Psoas muscle (tissue), 8 donors: Measurements from ENCODE around the gene OTUB1. TPM values are rescaled to one million over a fixed set of nuclear protein-coding genes. Genes with fewer than 3 reads are reported as not detected.

ENCODE experiments used
- ATAC-seq, 4 donors: fragments of 200-7000 bp; cut with Tn5 transposase; one replicate each; pipeline ENCODE4 v1.9.1; 2020; ENCODE audit warnings: moderate library complexity in 3 of 4, mild to moderate bottlenecking in 2 of 4
- DNase-seq, 2 donors: peaks; one replicate each; pipeline ENCODE4 v3.0.0-alpha.2; 2020
- H3K27ac ChIP-seq: fragments of 200-600 bp; one replicate; pipeline ENCODE4 v1.8.0; 2022
- H3K27me3 ChIP-seq, 3 donors: fragments of 200-600 bp in 1 of 3; one replicate each; pipeline versions ENCODE4 v1.6.1 to v1.8.0; 2013 to 2022; ENCODE audit warnings: low read length in 2 of 3, mild to moderate bottlenecking in 2 of 3, moderate library complexity in 1 of 3; ENCODE audit not compliant: insufficient read depth in 3 of 3
- H3K36me3 ChIP-seq, 2 donors: fragments of 200-600 bp in 1 of 2; one replicate each; pipeline versions ENCODE4 v1.6.1 to v1.8.0; 2013 to 2022; ENCODE audit warnings: low read depth in 1 of 2, mild to moderate bottlenecking in 1 of 2, moderate library complexity in 1 of 2; ENCODE audit not compliant: insufficient read depth in 1 of 2
- H3K4me1 ChIP-seq: fragments of 200-600 bp; one replicate; pipeline ENCODE4 v1.8.0; 2022
- H3K4me3 ChIP-seq: fragments of 200-600 bp; one replicate; pipeline ENCODE4 v1.8.0; 2022; ENCODE audit warnings: mild to moderate bottlenecking
- H3K9me3 ChIP-seq: fragments of 200-600 bp; one replicate; pipeline ENCODE4 v1.8.0; 2022
- WGBS, 3 donors: extraction: QIAGEN DNeasy Blood & Tissue Kit; methylation state at CpG; one replicate each; pipeline versions ENCODE4 v1.1.6 to v1.1.7; 2013; 5-methylcytosine and 5-hydroxymethylcytosine counted together
- intact Hi-C, 2 donors: fragments of 100-400 bp; cut with DNase I; formaldehyde crosslinking; loops; one replicate each; pipeline versions ENCODE4 v1.11.0 to v1.14.2; 2022
- polyA plus RNA-seq, 3 donors: library from polyadenylated mRNA; stranded (reverse); fragments of 200-250 nt; gene quantifications; one replicate each; pipeline ENCODE4 v1.2.3, GENCODE V29; 2013
- total RNA-seq, 4 donors: library from RNA; stranded (reverse); fragmentation: NEBNext Ultra II Directional in 2 of 4; extraction: Animal tissue kit (Norgen Biotek cat#: 25700) in 2 of 4; gene quantifications; one replicate each; pipeline versions ENCODE4 v1.2.1 to v1.2.4, GENCODE V29; 2021 to 2023
- TF ChIP-seq, protein P1 (sequence below): fragments of 200-600 bp; IDR thresholded peaks from one replicate; pipeline ENCODE4 v1.8.0; 2022; ENCODE audit warnings: antibody characterized with exemption
- donor health status: healthy with polysubstance abuse.
- donor health status: DM: no; HTN: no; CAD: no; lungs with moderate emphysema.
- donor health status: Bipolar disorder and iron deficiency.
- donor health status: healthy.
- donor health status: DM: yes; HTN: yes; CAD: no.
- donor health status: DM: no; HTN: no; CAD: no.
- donor health status: DM: no; HTN: no; CAD: no.
- donor health status: DM: yes; HTN: yes; CAD: no.

OTUB1 gene
- total and polyA plus RNA-seq, 7 donors = 39.4 to 75.4 (median 47.8) TPM

DNA sequence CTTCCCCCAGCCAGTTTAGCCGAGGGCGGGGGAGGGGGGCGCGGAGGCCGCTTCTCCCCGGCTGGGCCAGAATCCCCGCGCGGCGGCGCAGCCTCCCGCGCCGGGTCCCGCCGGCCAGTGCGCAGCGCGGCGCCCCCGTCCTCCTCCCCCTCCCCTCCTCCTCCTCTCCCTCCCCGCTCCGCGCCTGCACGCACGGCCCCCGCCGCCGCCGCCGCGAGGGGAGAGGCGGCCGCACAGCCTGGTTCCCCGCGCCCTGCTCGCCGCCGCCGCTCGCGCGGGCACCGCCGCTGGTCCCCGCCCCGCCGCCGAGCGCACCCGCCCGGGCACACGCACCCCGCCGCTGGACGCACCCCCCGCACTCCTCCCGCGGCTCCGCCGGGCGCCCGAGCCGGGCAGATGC lies 49.3 kb downstream of the OTUB1 start, which contains the start of gene FLRT1:
FLRT1 (plus strand) TSS at position 356 of the 400 bp plus-strand sequence. CDS start 80,337 bp downstream, outside the sequence.
- Histone ChIP-seq H3K27me3 (no peaks in the 10 kb centered on the region), H3K36me3 (no peaks in the 10 kb centered on the region), H3K4me3 (peak within 1 kb of the TSS; percentile 74), H3K4me1 (peaks cover 24% of the 10 kb centered on the region), H3K9me3 (no peaks in the 10 kb centered on the region), H3K27ac (peak within 1 kb of the TSS; percentile 51)
- 0 to 4% (median 2%) methylated on average over 4 to 47 of the region's 64 CpGs for WGBS, 3 donors
- intact Hi-C loops = no loop called here
- no peak for ATAC-seq
- DNase-seq = no peak
- TF ChIP-seq, protein P1, sequence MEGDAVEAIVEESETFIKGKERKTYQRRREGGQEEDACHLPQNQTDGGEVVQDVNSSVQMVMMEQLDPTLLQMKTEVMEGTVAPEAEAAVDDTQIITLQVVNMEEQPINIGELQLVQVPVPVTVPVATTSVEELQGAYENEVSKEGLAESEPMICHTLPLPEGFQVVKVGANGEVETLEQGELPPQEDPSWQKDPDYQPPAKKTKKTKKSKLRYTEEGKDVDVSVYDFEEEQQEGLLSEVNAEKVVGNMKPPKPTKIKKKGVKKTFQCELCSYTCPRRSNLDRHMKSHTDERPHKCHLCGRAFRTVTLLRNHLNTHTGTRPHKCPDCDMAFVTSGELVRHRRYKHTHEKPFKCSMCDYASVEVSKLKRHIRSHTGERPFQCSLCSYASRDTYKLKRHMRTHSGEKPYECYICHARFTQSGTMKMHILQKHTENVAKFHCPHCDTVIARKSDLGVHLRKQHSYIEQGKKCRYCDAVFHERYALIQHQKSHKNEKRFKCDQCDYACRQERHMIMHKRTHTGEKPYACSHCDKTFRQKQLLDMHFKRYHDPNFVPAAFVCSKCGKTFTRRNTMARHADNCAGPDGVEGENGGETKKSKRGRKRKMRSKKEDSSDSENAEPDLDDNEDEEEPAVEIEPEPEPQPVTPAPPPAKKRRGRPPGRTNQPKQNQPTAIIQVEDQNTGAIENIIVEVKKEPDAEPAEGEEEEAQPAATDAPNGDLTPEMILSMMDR = no peak

DNA sequence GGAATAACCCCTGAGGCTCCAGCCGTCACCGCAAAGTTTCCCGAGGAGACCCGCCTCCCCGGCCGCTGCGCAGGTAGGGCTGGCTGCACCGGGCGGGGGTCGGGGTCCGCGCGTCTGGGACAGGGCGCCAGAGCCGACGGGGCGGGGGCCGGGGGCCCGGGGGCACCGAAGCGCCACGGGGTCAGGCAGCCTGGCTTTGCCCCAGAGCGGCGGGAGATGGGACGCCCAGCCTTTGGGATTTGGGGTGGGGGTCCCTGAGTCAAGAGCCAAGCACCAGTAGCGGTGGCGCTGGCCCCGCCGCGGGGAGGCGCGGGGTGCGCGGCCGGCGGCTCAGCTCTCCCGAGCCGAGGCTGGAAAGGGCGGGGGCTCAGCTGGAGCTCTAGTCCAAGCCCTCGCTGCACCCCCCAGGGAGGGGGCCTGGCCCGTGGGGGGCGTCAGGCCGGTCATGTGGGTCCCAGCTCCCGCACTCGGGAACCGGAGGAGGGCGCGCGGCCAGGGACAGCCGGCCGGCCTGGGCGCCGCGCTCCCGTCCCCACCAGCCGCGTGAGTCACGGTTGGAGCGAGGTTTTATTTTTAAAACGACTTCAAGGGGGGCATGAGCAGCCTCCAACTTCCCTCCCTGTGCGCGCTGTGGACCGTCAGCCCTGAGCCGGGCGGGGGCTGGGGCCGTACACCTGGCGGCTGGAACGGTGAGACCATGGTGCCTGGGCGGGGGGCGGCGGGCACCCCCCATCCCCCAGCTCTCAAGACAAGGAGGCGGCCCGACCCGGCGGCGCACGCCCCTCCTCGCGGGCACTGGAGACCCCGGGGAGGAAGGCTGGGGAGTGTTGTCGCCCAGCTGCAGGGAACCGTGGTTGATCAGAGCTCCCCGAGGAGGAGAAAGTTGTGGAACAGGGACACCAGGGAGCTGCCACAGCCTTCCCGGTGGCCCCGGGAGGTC lies 50.1 kb downstream of the OTUB1 start:
- TF ChIP-seq, protein P1 = no peak
- DNase-seq = peak; percentile 68 to 85
- H3K4me3 ChIP-seq = peak overlapping the region; percentile 74
- no peaks in the 10 kb centered on the region for H3K36me3 ChIP-seq
- peak overlapping the region; percentile 51 for H3K27ac ChIP-seq
- no peaks in the 10 kb centered on the region for H3K27me3 ChIP-seq
- no peaks in the 10 kb centered on the region for H3K9me3 ChIP-seq
- WGBS, 3 donors = 1 to 2% (median 2%) methylated on average over 55 to 85 of the region's 85 CpGs
- intact Hi-C loops = loop anchor here in 1 of 2 donors (2.0 kb wide), 1 partner anchor 66 kb away; no protein-coding TSS in a partner anchor
- H3K4me1 ChIP-seq = peaks cover 24% of the 10 kb centered on the region
- ATAC-seq = peak; percentile 80 to 94 (median 89)

DNA sequence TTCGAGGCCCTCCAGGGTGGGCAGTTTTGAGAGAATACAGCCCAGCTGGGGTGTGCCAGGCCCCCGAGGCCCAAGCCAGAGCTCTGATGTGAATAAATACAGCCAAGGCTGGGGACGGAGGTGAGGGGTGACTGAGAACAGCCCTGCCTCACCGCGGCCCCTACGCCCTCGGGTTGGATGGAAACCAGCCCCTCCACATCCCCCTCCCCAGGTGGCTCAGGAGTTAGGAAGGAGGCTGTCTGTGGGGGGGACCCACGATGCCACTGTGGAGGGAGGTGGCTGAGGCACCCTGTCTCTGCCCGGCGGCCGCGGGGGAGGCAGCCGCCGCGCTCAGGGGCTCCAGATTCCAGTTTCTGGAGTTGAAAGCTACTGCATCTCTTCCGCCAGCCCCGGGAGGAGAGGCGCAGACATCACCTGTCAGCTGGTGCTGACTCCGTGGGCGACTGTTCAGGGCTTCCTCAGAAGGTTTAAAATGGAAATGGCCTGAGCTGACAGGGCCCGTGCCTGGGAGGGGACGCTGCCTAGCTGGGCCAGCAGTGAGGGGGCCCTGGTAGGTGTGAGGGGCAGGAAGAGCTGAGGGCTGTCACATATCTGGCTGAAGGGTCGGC lies 50.9 kb downstream of the OTUB1 start:
- peaks cover 24% of the 10 kb centered on the region for H3K4me1 ChIP-seq
- no peaks in the 10 kb centered on the region for H3K27me3 ChIP-seq
- intact Hi-C loops = loop anchor here in 1 of 2 donors (2.0 kb wide), 1 partner anchor 66 kb away; no protein-coding TSS in a partner anchor
- WGBS, 3 donors = 34 to 56% (median 44%) methylated on average over 22 to 23 of the region's 23 CpGs
- H3K4me3 ChIP-seq = peak overlapping the region; percentile 74
- TF ChIP-seq, protein P1 = no peak
- peak overlapping the region; percentile 51 for H3K27ac ChIP-seq
- H3K9me3 ChIP-seq = no peaks in the 10 kb centered on the region
- DNase-seq (no peak), ATAC-seq (peak in 3 of 4 donors; percentile 45 to 66 (median 59))
- H3K36me3 ChIP-seq = no peaks in the 10 kb centered on the region

- intact Hi-C loops = no loop called here
- TF ChIP-seq, protein P1 = no peak
- no peak overlapping the region for H3K27ac ChIP-seq
- H3K4me1 ChIP-seq = peaks cover 24% of the 10 kb centered on the region
- ATAC-seq = no peak
- WGBS, 3 donors = 95 to 98% (median 95%) methylated on average over 4 of the region's 4 CpGs
- H3K36me3 ChIP-seq = no peaks in the 10 kb centered on the region
- no peak overlapping the region for H3K4me3 ChIP-seq
- no peaks in the 10 kb centered on the region for H3K9me3 ChIP-seq
- no peaks in the 10 kb centered on the region for H3K27me3 ChIP-seq
- DNase-seq = no peak
Observed at GRCh38 chr11:64038500-64038899, 52.3 kb downstream of the OTUB1 start.
